WTC11 (cell line): ENCODE measurements around the gene REEP1. TPM values are rescaled to one million over a fixed set of nuclear protein-coding genes. Genes with fewer than 3 reads are reported as not detected.

ENCODE experiments used
- ATAC-seq: fragments of 200-7000 bp; cut with Tn5 transposase; 2 replicates; pipeline ENCODE4 v1.10.0; 2021; ENCODE audit warnings: mild to moderate bottlenecking, moderate library complexity
- CTCF ChIA-PET: fragments of 300-600 bp; sonication (Branson Sonifier 250); formaldehyde crosslinking; loops from one replicate; lab custom pipeline; 2021; ENCODE audit warnings: antibody characterized with exemption; lab: Charles Lee
- POLR2A ChIA-PET: fragments of 350-600 bp; sonication (Branson Sonifier 250); formaldehyde crosslinking; loops from one replicate; lab custom pipeline; 2021; ENCODE audit warnings: antibody characterized with exemption; lab: Charles Lee
- DNase-seq: peaks from one replicate; pipeline ENCODE4 v3.0.0; 2021; ENCODE audit warnings: low spot score
- H3K27ac Mint-ChIP-seq: 2 replicates; pipeline ENCODE4 v1.8.0; 2021; ENCODE audit warnings: mixed read lengths
- H3K27me3 Mint-ChIP-seq: 2 replicates; pipeline ENCODE4 v1.8.0; 2021; ENCODE audit warnings: low read depth, mild to moderate bottlenecking, moderate library complexity, mixed read lengths
- H3K36me3 Mint-ChIP-seq: 2 replicates; pipeline ENCODE4 v1.8.0; 2021; ENCODE audit warnings: mixed read lengths
- H3K4me1 Mint-ChIP-seq: 2 replicates; pipeline ENCODE4 v1.8.0; 2022; ENCODE audit warnings: mixed read lengths
- H3K4me3 Mint-ChIP-seq: 2 replicates; pipeline ENCODE4 v1.8.0; 2021; ENCODE audit warnings: mild to moderate bottlenecking, moderate library complexity, mixed read lengths
- H3K9me3 Mint-ChIP-seq: 2 replicates; pipeline ENCODE4 v1.8.0; 2021; ENCODE audit warnings: mixed read lengths
- CREB1 ChIP-seq: sonication (generic); formaldehyde crosslinking; IDR thresholded peaks from 2 replicates; pipeline ENCODE4 v1.8.0; 2023; ENCODE audit warnings: mild to moderate bottlenecking, missing genetic modification reagents
- ETV6 ChIP-seq: sonication (generic); formaldehyde crosslinking; IDR thresholded peaks from 2 replicates; pipeline ENCODE4 v1.8.1; 2022; ENCODE audit warnings: mild to moderate bottlenecking, missing genetic modification reagents
- FOXK1 ChIP-seq: sonication (generic); formaldehyde crosslinking; IDR thresholded peaks from 2 replicates; pipeline ENCODE4 v1.8.0; 2022; ENCODE audit warnings: mild to moderate bottlenecking, moderate library complexity, missing genetic modification reagents
- GRHL2 ChIP-seq: fragments of 250-450 bp; sonication (Bioruptor Pico); IDR thresholded peaks from 2 replicates; pipeline ENCODE4 v1.8.0; 2022; ENCODE audit warnings: mild to moderate bottlenecking, moderate library complexity; ENCODE audit not compliant: insufficient replicate concordance, severe bottlenecking
- JUN ChIP-seq: sonication (generic); formaldehyde crosslinking; IDR thresholded peaks from 2 replicates; pipeline ENCODE4 v1.8.0; 2023; ENCODE audit warnings: mild to moderate bottlenecking, missing genetic modification reagents
- NFATC4 ChIP-seq: fragments of 250-450 bp; sonication (Bioruptor Pico); IDR thresholded peaks from 2 replicates; pipeline ENCODE4 v1.9.0; 2021; ENCODE audit warnings: mild to moderate bottlenecking
- NFE2L1 ChIP-seq: sonication (generic); formaldehyde crosslinking; IDR thresholded peaks from 2 replicates; pipeline ENCODE4 v1.8.1; 2023; ENCODE audit warnings: missing genetic modification reagents
- SMAD3 ChIP-seq: sonication (generic); formaldehyde crosslinking; IDR thresholded peaks from 2 replicates; pipeline ENCODE4 v1.8.0; 2022; ENCODE audit warnings: missing genetic modification reagents, mild to moderate bottlenecking, borderline replicate concordance
- SP1 ChIP-seq: sonication (generic); formaldehyde crosslinking; conservative IDR thresholded peaks from 2 replicates; pipeline ENCODE4 v1.8.1; 2022; ENCODE audit warnings: missing genetic modification reagents
- TEAD4 ChIP-seq: sonication (generic); formaldehyde crosslinking; IDR thresholded peaks from 2 replicates; pipeline ENCODE4 v1.8.0; 2022; ENCODE audit warnings: mild to moderate bottlenecking, missing genetic modification reagents
- ZBTB21 ChIP-seq: sonication (generic); formaldehyde crosslinking; IDR thresholded peaks from 2 replicates; pipeline ENCODE4 v1.8.1; 2023; ENCODE audit warnings: mild to moderate bottlenecking, missing genetic modification reagents, borderline replicate concordance
- ZNF138 ChIP-seq: sonication (generic); formaldehyde crosslinking; conservative IDR thresholded peaks from 2 replicates; pipeline ENCODE4 v1.8.1; 2022; ENCODE audit warnings: mild to moderate bottlenecking, moderate library complexity, missing genetic modification reagents
- ZNF317 ChIP-seq: sonication (generic); formaldehyde crosslinking; IDR thresholded peaks from 2 replicates; pipeline ENCODE4 v1.8.1; 2023; ENCODE audit warnings: low read depth, mild to moderate bottlenecking, moderate library complexity, missing genetic modification reagents, borderline replicate concordance
- ZNF423 ChIP-seq: fragments of 250-450 bp; sonication (Bioruptor Pico); IDR thresholded peaks from 2 replicates; pipeline ENCODE4 v2.1.2; 2022; ENCODE audit warnings: mild to moderate bottlenecking, moderate library complexity
- total RNA-seq: library from RNA; stranded (reverse); gene quantifications from 3 replicates; pipeline ENCODE4 v1.2.3, GENCODE V29; 2021
- TF ChIP-seq, protein P1 (sequence below): fragments of 200-600 bp; IDR thresholded peaks from 2 replicates; pipeline ENCODE4 v1.8.0; 2022; ENCODE audit warnings: antibody characterized with exemption
- TF ChIP-seq, protein P2 (sequence below): sonication (generic); formaldehyde crosslinking; IDR thresholded peaks from 2 replicates; pipeline ENCODE4 v1.8.0; 2023; ENCODE audit warnings: missing genetic modification reagents
- TF ChIP-seq, protein P3 (sequence below): fragments of 250-450 bp; sonication (Bioruptor Pico); IDR thresholded peaks from 2 replicates; pipeline ENCODE4 v1.9.0; 2021; ENCODE audit warnings: moderate library complexity, mild to moderate bottlenecking, inconsistent platforms, borderline replicate concordance
- TF ChIP-seq, protein P4 (sequence below): sonication (generic); formaldehyde crosslinking; IDR thresholded peaks from 2 replicates; pipeline ENCODE4 v1.8.1; 2023; ENCODE audit warnings: mild to moderate bottlenecking, missing genetic modification reagents, moderate library complexity
- TF ChIP-seq, protein P5 (sequence below): sonication (generic); formaldehyde crosslinking; IDR thresholded peaks from 2 replicates; pipeline ENCODE4 v1.8.0; 2022; ENCODE audit warnings: mild to moderate bottlenecking, missing genetic modification reagents
- TF ChIP-seq, protein P6 (sequence below): fragments of 250-450 bp; sonication (Bioruptor Pico); IDR thresholded peaks from 2 replicates; pipeline ENCODE4 v1.8.0; 2021; ENCODE audit warnings: mild to moderate bottlenecking
- TF ChIP-seq, protein P7 (sequence below): sonication (generic); formaldehyde crosslinking; IDR thresholded peaks from 2 replicates; pipeline ENCODE4 v1.8.1; 2022; ENCODE audit warnings: low read depth, mild to moderate bottlenecking, moderate library complexity, missing genetic modification reagents, borderline replicate concordance
- TF ChIP-seq, protein P8 (sequence below): sonication (generic); formaldehyde crosslinking; conservative IDR thresholded peaks from 2 replicates; pipeline ENCODE4 v1.8.1; 2023; ENCODE audit warnings: mild to moderate bottlenecking, low read depth, missing genetic modification reagents, moderate library complexity
- TF ChIP-seq, protein P9 (sequence below): sonication (generic); formaldehyde crosslinking; IDR thresholded peaks from 2 replicates; pipeline ENCODE4 v1.8.1; 2022; ENCODE audit warnings: low read depth, missing genetic modification reagents, borderline replicate concordance

REEP1 gene
- total RNA-seq, 1 experiment from 2014 or later, result 1.9 TPM

DNA sequence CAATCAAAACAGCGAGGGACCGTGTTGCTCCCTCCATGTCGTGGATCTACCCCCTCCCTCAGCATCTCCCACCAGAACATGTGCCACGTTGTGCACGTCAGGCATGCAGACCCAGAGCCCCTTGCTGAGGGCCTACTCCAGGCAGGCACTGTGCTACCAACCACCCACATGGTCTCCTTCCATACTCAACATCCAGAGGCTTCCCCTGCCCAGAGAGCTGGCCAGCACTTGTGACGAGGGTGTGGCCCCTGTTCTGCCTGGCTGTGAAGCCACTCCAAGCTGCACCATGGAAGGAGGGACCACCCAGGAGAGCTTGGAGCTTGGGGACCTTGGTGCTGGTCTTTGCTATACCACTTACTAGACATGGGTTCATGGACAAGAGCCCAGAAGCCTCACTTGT lies 40.5 kb downstream of the REEP1 start:
- Mint-ChIP-seq H3K9me3 (no peaks in the 10 kb centered on the region), H3K4me1 (peaks cover 9% of the 10 kb centered on the region; the same call in 1 of the 2 replicates), H3K27ac (no peak overlapping the region), H3K36me3 (no peaks in the 10 kb centered on the region), H3K4me3 (no peak overlapping the region), H3K27me3 (no peaks in the 10 kb centered on the region)
- POLR2A ChIA-PET, result no interaction called here
- DNase-seq (no peak), ATAC-seq (no peak)
- TF ChIP-seq ZNF138 (CRISPR knock-in tag), result no peak
- TF ChIP-seq, protein P1, sequence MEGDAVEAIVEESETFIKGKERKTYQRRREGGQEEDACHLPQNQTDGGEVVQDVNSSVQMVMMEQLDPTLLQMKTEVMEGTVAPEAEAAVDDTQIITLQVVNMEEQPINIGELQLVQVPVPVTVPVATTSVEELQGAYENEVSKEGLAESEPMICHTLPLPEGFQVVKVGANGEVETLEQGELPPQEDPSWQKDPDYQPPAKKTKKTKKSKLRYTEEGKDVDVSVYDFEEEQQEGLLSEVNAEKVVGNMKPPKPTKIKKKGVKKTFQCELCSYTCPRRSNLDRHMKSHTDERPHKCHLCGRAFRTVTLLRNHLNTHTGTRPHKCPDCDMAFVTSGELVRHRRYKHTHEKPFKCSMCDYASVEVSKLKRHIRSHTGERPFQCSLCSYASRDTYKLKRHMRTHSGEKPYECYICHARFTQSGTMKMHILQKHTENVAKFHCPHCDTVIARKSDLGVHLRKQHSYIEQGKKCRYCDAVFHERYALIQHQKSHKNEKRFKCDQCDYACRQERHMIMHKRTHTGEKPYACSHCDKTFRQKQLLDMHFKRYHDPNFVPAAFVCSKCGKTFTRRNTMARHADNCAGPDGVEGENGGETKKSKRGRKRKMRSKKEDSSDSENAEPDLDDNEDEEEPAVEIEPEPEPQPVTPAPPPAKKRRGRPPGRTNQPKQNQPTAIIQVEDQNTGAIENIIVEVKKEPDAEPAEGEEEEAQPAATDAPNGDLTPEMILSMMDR, result no peak
- TF ChIP-seq, protein P2, sequence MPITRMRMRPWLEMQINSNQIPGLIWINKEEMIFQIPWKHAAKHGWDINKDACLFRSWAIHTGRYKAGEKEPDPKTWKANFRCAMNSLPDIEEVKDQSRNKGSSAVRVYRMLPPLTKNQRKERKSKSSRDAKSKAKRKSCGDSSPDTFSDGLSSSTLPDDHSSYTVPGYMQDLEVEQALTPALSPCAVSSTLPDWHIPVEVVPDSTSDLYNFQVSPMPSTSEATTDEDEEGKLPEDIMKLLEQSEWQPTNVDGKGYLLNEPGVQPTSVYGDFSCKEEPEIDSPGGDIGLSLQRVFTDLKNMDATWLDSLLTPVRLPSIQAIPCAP (CRISPR knock-in tag), result no peak
- TF ChIP-seq JUN (CRISPR knock-in tag), result no peak
- TF ChIP-seq, protein P3, sequence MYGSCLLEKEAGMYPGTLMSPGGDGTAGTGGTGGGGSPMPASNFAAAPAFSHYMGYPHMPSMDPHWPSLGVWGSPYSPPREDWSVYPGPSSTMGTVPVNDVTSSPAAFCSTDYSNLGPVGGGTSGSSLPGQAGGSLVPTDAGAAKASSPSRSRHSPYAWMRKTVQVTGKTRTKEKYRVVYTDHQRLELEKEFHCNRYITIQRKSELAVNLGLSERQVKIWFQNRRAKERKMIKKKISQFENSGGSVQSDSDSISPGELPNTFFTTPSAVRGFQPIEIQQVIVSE (CRISPR knock-in tag), result no peak
- TF ChIP-seq, protein P4, sequence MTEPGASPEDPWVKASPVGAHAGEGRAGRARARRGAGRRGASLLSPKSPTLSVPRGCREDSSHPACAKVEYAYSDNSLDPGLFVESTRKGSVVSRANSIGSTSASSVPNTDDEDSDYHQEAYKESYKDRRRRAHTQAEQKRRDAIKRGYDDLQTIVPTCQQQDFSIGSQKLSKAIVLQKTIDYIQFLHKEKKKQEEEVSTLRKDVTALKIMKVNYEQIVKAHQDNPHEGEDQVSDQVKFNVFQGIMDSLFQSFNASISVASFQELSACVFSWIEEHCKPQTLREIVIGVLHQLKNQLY (CRISPR knock-in tag), result no peak
- TF ChIP-seq, protein P5, sequence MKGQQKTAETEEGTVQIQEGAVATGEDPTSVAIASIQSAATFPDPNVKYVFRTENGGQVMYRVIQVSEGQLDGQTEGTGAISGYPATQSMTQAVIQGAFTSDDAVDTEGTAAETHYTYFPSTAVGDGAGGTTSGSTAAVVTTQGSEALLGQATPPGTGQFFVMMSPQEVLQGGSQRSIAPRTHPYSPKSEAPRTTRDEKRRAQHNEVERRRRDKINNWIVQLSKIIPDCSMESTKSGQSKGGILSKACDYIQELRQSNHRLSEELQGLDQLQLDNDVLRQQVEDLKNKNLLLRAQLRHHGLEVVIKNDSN (CRISPR knock-in tag), result no peak
- TF ChIP-seq ZNF317 (CRISPR knock-in tag), result no peak
- TF ChIP-seq, protein P6, sequence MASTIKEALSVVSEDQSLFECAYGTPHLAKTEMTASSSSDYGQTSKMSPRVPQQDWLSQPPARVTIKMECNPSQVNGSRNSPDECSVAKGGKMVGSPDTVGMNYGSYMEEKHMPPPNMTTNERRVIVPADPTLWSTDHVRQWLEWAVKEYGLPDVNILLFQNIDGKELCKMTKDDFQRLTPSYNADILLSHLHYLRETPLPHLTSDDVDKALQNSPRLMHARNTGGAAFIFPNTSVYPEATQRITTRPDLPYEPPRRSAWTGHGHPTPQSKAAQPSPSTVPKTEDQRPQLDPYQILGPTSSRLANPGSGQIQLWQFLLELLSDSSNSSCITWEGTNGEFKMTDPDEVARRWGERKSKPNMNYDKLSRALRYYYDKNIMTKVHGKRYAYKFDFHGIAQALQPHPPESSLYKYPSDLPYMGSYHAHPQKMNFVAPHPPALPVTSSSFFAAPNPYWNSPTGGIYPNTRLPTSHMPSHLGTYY, result no peak
- no peak for TF ChIP-seq ZBTB21 (CRISPR knock-in tag)
- no peak for TF ChIP-seq NFATC4 (CRISPR knock-in tag)
- TF ChIP-seq ETV6 (CRISPR knock-in tag), result no peak
- TF ChIP-seq, protein P7, sequence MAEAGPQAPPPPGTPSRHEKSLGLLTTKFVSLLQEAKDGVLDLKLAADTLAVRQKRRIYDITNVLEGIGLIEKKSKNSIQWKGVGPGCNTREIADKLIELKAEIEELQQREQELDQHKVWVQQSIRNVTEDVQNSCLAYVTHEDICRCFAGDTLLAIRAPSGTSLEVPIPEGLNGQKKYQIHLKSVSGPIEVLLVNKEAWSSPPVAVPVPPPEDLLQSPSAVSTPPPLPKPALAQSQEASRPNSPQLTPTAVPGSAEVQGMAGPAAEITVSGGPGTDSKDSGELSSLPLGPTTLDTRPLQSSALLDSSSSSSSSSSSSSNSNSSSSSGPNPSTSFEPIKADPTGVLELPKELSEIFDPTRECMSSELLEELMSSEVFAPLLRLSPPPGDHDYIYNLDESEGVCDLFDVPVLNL (CRISPR knock-in tag), result no peak
- CTCF ChIA-PET, result interaction anchor here (0.5 to 5.6 kb wide), 2 partner anchors 76 to 536 kb away, joined by 3 to 52 read pairs; no protein-coding TSS in a partner anchor

DNA sequence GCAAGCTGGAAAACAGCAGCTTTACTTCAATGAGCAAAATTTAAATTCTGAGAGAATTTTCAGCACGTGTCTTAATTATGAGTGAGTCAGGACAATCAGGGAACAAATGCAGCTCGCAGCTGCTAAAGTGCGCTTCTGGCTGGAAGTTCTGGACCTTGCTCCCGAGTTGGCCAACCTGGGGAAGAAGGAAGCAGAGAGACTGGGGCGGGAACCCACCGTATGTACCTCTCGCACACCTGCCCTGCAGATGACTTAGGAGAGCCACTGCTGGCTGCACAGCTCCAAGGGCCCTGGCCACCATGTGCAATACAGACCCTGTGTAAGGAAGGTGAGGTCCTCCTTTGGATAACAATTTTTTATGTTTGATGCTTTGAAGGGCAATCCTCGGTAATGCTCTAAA lies 42.4 kb downstream of the REEP1 start:
- Mint-ChIP-seq H3K4me1 (0 out of 2 replicates have a peak, but pooled peaks cover 7% of the 10 kb centered on the region), H3K36me3 (no peaks in the 10 kb centered on the region), H3K27me3 (no peaks in the 10 kb centered on the region), H3K9me3 (no peaks in the 10 kb centered on the region), H3K27ac (no peak overlapping the region), H3K4me3 (no peak overlapping the region)
- no peak for DNase-seq
- CTCF ChIA-PET, result interaction anchor here (0.9 to 5.6 kb wide), 3 partner anchors 9 to 74 kb away, joined by 3 to 52 read pairs (median 3); no protein-coding TSS in a partner anchor
- ATAC-seq, result no peak
- POLR2A ChIA-PET, result no interaction called here
- TF ChIP-seq, protein P8, sequence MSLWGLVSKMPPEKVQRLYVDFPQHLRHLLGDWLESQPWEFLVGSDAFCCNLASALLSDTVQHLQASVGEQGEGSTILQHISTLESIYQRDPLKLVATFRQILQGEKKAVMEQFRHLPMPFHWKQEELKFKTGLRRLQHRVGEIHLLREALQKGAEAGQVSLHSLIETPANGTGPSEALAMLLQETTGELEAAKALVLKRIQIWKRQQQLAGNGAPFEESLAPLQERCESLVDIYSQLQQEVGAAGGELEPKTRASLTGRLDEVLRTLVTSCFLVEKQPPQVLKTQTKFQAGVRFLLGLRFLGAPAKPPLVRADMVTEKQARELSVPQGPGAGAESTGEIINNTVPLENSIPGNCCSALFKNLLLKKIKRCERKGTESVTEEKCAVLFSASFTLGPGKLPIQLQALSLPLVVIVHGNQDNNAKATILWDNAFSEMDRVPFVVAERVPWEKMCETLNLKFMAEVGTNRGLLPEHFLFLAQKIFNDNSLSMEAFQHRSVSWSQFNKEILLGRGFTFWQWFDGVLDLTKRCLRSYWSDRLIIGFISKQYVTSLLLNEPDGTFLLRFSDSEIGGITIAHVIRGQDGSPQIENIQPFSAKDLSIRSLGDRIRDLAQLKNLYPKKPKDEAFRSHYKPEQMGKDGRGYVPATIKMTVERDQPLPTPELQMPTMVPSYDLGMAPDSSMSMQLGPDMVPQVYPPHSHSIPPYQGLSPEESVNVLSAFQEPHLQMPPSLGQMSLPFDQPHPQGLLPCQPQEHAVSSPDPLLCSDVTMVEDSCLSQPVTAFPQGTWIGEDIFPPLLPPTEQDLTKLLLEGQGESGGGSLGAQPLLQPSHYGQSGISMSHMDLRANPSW (CRISPR knock-in tag), result no peak
- TF ChIP-seq NFATC4 (CRISPR knock-in tag) (no peak), TEAD4 (no peak), JUN (CRISPR knock-in tag) (no peak), SMAD3 (CRISPR knock-in tag) (no peak), FOXK1 (no peak), NFE2L1 (CRISPR knock-in tag) (no peak), CREB1 (CRISPR knock-in tag) (no peak), ZNF423 (CRISPR knock-in tag) (no peak), SP1 (no peak), GRHL2 (CRISPR knock-in tag) (no peak)
- TF ChIP-seq, protein P9, sequence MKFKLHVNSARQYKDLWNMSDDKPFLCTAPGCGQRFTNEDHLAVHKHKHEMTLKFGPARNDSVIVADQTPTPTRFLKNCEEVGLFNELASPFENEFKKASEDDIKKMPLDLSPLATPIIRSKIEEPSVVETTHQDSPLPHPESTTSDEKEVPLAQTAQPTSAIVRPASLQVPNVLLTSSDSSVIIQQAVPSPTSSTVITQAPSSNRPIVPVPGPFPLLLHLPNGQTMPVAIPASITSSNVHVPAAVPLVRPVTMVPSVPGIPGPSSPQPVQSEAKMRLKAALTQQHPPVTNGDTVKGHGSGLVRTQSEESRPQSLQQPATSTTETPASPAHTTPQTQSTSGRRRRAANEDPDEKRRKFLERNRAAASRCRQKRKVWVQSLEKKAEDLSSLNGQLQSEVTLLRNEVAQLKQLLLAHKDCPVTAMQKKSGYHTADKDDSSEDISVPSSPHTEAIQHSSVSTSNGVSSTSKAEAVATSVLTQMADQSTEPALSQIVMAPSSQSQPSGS (CRISPR knock-in tag), result no peak
- TF ChIP-seq, protein P3 (CRISPR knock-in tag), result no peak
